Endothelial cell of umbilical vein (primary cell): ENCODE results near the gene CARHSP1. TPM values are rescaled to one million over a fixed set of nuclear protein-coding genes. Genes with fewer than 3 reads are reported as not detected.

Experiments
- BruUV-seq: library from RNA; stranded (reverse); fragments of 400-500 nt; replicated peaks from 2 replicates; lab custom pipeline; 2021; lab: Mats Ljungman, UMichigan
- CTCF ChIA-PET: fragments of 300-600, 350-600 bp; sonication (Branson Sonifier 250); formaldehyde crosslinking; loops from one replicate; lab custom pipeline; 2021; ENCODE audit warnings: antibody characterized with exemption, inconsistent platforms; lab: Charles Lee
- POLR2A ChIA-PET: fragments of 300-600, 350-600 bp; sonication (Branson Sonifier 250); formaldehyde crosslinking; loops from one replicate; lab custom pipeline; 2021; ENCODE audit warnings: antibody characterized with exemption, inconsistent platforms; lab: Charles Lee
- DNase-seq: peaks from one replicate; pipeline ENCODE4 v3.0.0-alpha.2; 2011; ENCODE audit warnings: low read depth, low spot score
- FAIRE-seq: peaks from 2 replicates; lab custom pipeline; 2011; peaks lifted over from hg19 to GRCh38; lab: Jason Lieb, UNC
- H2AFZ ChIP-seq: 2 replicates; pipeline ENCODE4 v1.6.0; 2012; ENCODE audit warnings: low read depth, low read length, control low read depth, inconsistent platforms
- H3K27ac ChIP-seq: 2 replicates; pipeline ENCODE4 v1.5.1; 2011; ENCODE audit warnings: low read depth, mild to moderate bottlenecking, control low read depth, low read length, moderate library complexity; ENCODE audit not compliant: insufficient read depth
- H3K27me3 ChIP-seq, 2 experiments: 2 replicates each; pipeline versions ENCODE4 v1.6.0 to v1.6.1; 2011; ENCODE audit warnings: low read length in 2 of 2, mixed read lengths in 1 of 2; ENCODE audit not compliant: control insufficient read depth in 2 of 2, insufficient read depth in 2 of 2
- H3K36me3 ChIP-seq, 2 experiments: 2 replicates in 1 of 2; 3 replicates in 1 of 2; pipeline ENCODE4 v1.5.1; 2011; ENCODE audit warnings: low read length in 2 of 2, mild to moderate bottlenecking in 1 of 2, moderate library complexity in 1 of 2; ENCODE audit not compliant: control insufficient read depth in 2 of 2, insufficient read depth in 2 of 2; ENCODE audit errors: extremely low read depth in 1 of 2
- H3K4me1 ChIP-seq: 3 replicates; pipeline ENCODE4 v1.5.1; 2011; ENCODE audit warnings: mild to moderate bottlenecking, low read length; ENCODE audit not compliant: control insufficient read depth, insufficient read depth; ENCODE audit errors: extremely low read depth
- H3K4me2 ChIP-seq: 2 replicates; pipeline ENCODE4 v1.6.1; 2011; ENCODE audit warnings: low read length, control low read depth, mixed read lengths; ENCODE audit not compliant: insufficient read depth
- H3K4me3 ChIP-seq, 3 experiments: fragments of 200-600 bp in 1 of 3; sonication (generic), shearing (Covaris generic) in 1 of 3; replicated peaks in 1 of 3; 2 replicates each; pipeline ENCODE4 v1.5.1; 2011 to 2016; ENCODE audit warnings: control low read depth in 3 of 3, low read length in 3 of 3, mild to moderate bottlenecking in 2 of 3, inconsistent platforms in 1 of 3, low read depth in 1 of 3, moderate library complexity in 1 of 3; ENCODE audit not compliant: insufficient read depth in 1 of 3
- H3K79me2 ChIP-seq: 2 replicates; pipeline ENCODE4 v1.6.0; 2012; ENCODE audit warnings: low read length, inconsistent platforms; ENCODE audit not compliant: control insufficient read depth, insufficient read depth
- H3K9ac ChIP-seq: replicated peaks from 2 replicates; pipeline ENCODE3; 2011; ENCODE audit warnings: low read length, control low read depth; ENCODE audit not compliant: insufficient read depth; ENCODE audit errors: extremely low read depth
- H3K9me1 ChIP-seq: replicated peaks from 3 replicates; pipeline ENCODE4 v1.6.0; 2011; ENCODE audit warnings: mild to moderate bottlenecking, low read length; ENCODE audit not compliant: control insufficient read depth, insufficient read depth; ENCODE audit errors: extremely low read depth
- H3K9me3 ChIP-seq: replicated peaks from 2 replicates; pipeline ENCODE4 v1.5.1; 2012; ENCODE audit warnings: low read length, inconsistent platforms; ENCODE audit not compliant: control insufficient read depth, insufficient read depth
- H4K20me1 ChIP-seq: replicated peaks from 2 replicates; pipeline ENCODE3; 2011; ENCODE audit warnings: mild to moderate bottlenecking, low read length; ENCODE audit not compliant: control insufficient read depth, insufficient read depth; ENCODE audit errors: extremely low read depth
- CTCF ChIP-seq, 2 donors: IDR thresholded peaks; 1 replicate in 1 of 2; 2 replicates in 1 of 2; pipeline ENCODE4 v1.5.1; 2011; ENCODE audit warnings: low read length in 2 of 2, mild to moderate bottlenecking in 2 of 2, moderate library complexity in 2 of 2, control low read depth in 1 of 2, inconsistent platforms in 1 of 2, low read depth in 1 of 2; ENCODE audit not compliant: insufficient read depth in 1 of 2; ENCODE audit errors: extremely low read depth in 1 of 2
- EZH2 ChIP-seq: IDR thresholded peaks from 2 replicates; pipeline ENCODE4 v1.6.1; 2012; ENCODE audit warnings: borderline replicate concordance, low read depth, mild to moderate bottlenecking, moderate library complexity, low read length, inconsistent platforms; ENCODE audit not compliant: severe bottlenecking
- FOS ChIP-seq: IDR thresholded peaks from 2 replicates; pipeline ENCODE4 v1.6.1; 2011; ENCODE audit warnings: mild to moderate bottlenecking, low read length, moderate library complexity, borderline replicate concordance; ENCODE audit not compliant: insufficient read depth
- GATA2 ChIP-seq: IDR thresholded peaks from 2 replicates; pipeline ENCODE4 v1.7.0; 2011; ENCODE audit warnings: low read depth, mild to moderate bottlenecking, moderate library complexity, mixed read lengths, low read length; ENCODE audit not compliant: insufficient read length, insufficient read depth
- JUN ChIP-seq: IDR thresholded peaks from 2 replicates; pipeline ENCODE4 v1.6.1; 2011; ENCODE audit warnings: borderline replicate concordance, low read depth; ENCODE audit not compliant: insufficient read length, insufficient read depth
- MAX ChIP-seq: IDR thresholded peaks from 2 replicates; pipeline ENCODE4 v1.6.1; 2011; ENCODE audit not compliant: insufficient read depth, insufficient read length
- MYC ChIP-seq: IDR thresholded peaks from one replicate; pipeline ENCODE4 v1.6.1; 2011; ENCODE audit warnings: mild to moderate bottlenecking, low read depth, low read length
- POLR2A ChIP-seq: IDR thresholded peaks from 2 replicates; pipeline ENCODE4 v1.6.1; 2012; ENCODE audit warnings: low read depth, mild to moderate bottlenecking, control low read depth, low read length
- POLR2AphosphoS5 ChIP-seq: IDR thresholded peaks from 2 replicates; pipeline ENCODE4 v1.6.1; 2012; ENCODE audit warnings: low read depth, mild to moderate bottlenecking, control low read depth, low read length, moderate library complexity; ENCODE audit not compliant: insufficient read depth
- dilution Hi-C: fragments of 300-500 bp; cut with MboI; formaldehyde crosslinking; loops from one replicate; pipeline ENCODE4 v1.15.0; 2019; ENCODE audit warnings: low sequenced_read_pairs; ENCODE audit not compliant: extremely low pct_ligation_motif_present
- intact Hi-C: fragments of 100-400 bp; cut with micrococcal nuclease; formaldehyde crosslinking; loops from one replicate; pipeline ENCODE4 v1.10.0; 2022
- polyA plus RNA-seq, 4 experiments: library from polyadenylated mRNA; depleted of rRNA in 3 of 4; stranded (reverse) in 3 of 4; unstranded in 1 of 4; fragments of >200 nt; gene quantifications; 2 replicates each; pipeline versions ENCODE4 v1.2.1 to v1.2.3, GENCODE V29; 2011 to 2012; ENCODE audit warnings: missing spikeins in 1 of 4
- total RNA-seq: library from RNA; stranded (reverse); gene quantifications from 2 replicates; pipeline ENCODE4 v1.2.3, GENCODE V29; 2021

CARHSP1 gene
- total and polyA plus RNA-seq, 2 donors (not counting 3 experiments of a cell fraction or from before 2014, with no cell fraction given), result 64.9 to 72.5 TPM

DNA sequence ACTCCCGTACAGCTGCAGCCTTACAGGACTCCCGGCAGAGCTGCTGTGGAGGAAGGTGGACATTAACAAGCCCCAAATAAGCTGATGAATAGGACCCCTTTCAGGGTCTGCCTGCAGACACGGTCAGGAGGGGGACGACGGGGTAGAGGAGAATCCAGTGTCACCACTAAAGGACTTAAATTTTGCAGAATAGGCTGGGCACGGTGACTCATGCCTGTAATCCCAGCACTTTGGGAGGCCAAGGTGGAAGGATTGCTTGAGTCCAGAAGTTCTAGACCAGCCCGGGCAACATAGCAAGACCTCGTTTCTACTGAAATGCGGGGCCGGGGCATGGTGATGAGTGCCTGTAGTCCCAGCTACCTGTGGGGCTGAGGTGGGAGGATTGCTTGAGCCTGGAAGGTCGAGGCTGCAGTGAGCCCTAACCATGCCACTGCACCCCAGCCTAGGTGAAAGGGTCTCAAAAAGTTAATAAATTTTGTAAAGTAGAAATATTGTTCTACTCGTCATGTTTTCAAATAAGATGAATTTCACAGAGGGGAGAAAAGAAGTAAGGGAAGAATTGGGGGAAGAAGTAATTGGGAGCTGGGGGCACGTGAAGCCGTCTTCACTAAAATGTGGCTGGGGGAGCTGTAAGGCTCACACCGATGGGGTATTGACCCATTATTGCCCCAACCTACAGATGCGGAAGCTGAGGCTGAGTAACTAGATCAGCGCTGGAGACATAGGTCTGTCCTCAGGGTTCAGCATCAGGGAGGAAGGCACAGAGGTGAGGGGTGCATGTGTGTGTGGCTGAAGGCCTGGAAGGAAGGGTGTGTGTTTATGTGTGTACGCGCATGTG, 18.0 kb upstream of the CARHSP1 start:
- Histone ChIP-seq H3K27me3 (no peaks in the 10 kb centered on the region), H3K4me3 (no peak overlapping the region), H3K9ac (no peak overlapping the region), H3K79me2 (no peaks in the 10 kb centered on the region), H3K27ac (no peak overlapping the region), H3K36me3 (peaks cover 3 to 16% of the 10 kb centered on the region in 2 experiments), H3K9me1 (no peaks in the 10 kb centered on the region), H3K9me3 (no peaks in the 10 kb centered on the region), H4K20me1 (no peaks in the 10 kb centered on the region), H3K4me1 (peaks cover 12% of the 10 kb centered on the region), H2AFZ (no peak overlapping the region), H3K4me2 (no peak overlapping the region)
- intact Hi-C loops, result loop anchor here (1.0 to 5.0 kb wide), 2 partner anchors 120 to 320 kb away; no protein-coding TSS in a partner anchor
- TF ChIP-seq CTCF (IDR thresholded peaks at IDR 0.05; ENCODE audit: extremely low read depth in 1 of 2, insufficient read depth in 1 of 2, low read depth in 1 of 2, low read length in 2 of 2), result no peak
- TF ChIP-seq GATA2, result no peak
- no peak for TF ChIP-seq POLR2AphosphoS5
- TF ChIP-seq POLR2A, result no peak
- no peak for TF ChIP-seq EZH2
- no peak for TF ChIP-seq MYC
- no peak for TF ChIP-seq FOS
- no peak for TF ChIP-seq MAX
- no peak for TF ChIP-seq JUN
- FAIRE-seq (peak; percentile 40), DNase-seq (no peak)
- no TSS peak for BruUV-seq
- CTCF ChIA-PET, result interaction anchor here (1.2 to 5.2 kb wide), 2 partner anchors 8 to 122 kb away, joined by 3 to 23 read pairs; no protein-coding TSS in a partner anchor
- POLR2A ChIA-PET, result no interaction called here
- dilution Hi-C loops, result no loop called here
